Adrenal gland (tissue), 5 donors: ENCODE measurements around the gene KIF25.

ENCODE experiments used
- CTCF ChIP-seq, 6 experiments: fragments of 450-650 bp in 4 of 6; fragments of 200-600 bp in 2 of 6; sonication (generic) in 1 of 6; IDR thresholded peaks; 1 replicate in 5 of 6; 2 replicates in 1 of 6; pipeline versions ENCODE4 v1.5.1 to v1.8.0; 2016 to 2021; ENCODE audit warnings: antibody characterized with exemption in 6 of 6, mild to moderate bottlenecking in 2 of 6, moderate library complexity in 1 of 6
- POLR2A ChIP-seq, 2 donors: fragments of 450-650 bp; IDR thresholded peaks; one replicate each; pipeline ENCODE4 v1.6.1; 2017; ENCODE audit warnings: antibody characterized with exemption in 2 of 2, mild to moderate bottlenecking in 2 of 2, moderate library complexity in 1 of 2
- donor health status: DM: no; HTN: no; CAD: no.

- no peak for TF ChIP-seq POLR2A (IDR thresholded peaks at IDR 0.05)
- no peak for TF ChIP-seq CTCF (IDR thresholded peaks at IDR 0.05)
These were observed 45.8 kb downstream of the KIF25 start for GRCh38 chr6:168043193-168043847.
